A549 (cell line): ENCODE measurements around the gene CAMK2N2. TPM values are rescaled to one million over a fixed set of nuclear protein-coding genes. Genes with fewer than 3 reads are reported as not detected.

Experiments used
- ATAC-seq, 2 experiments: fragments of 200-7000 bp in 1 of 2; fragments of >200 bp in 1 of 2; cut with Nextera tagmentation in 1 of 2; cut with Tn5 transposase in 1 of 2; 3 replicates each; pipeline versions ENCODE4 v1.8.0 to v1.9.1; 2018 to 2020; ENCODE audit warnings: mild to moderate bottlenecking in 1 of 2, moderate library complexity in 1 of 2
- CTCF ChIA-PET: fragments of 300-600 bp; sonication (Branson Sonifier 250); formaldehyde crosslinking; extraction: SDS; loops from one replicate; lab custom pipeline; 2021; ENCODE audit warnings: antibody characterized with exemption, inconsistent platforms; lab: Yijun Ruan, JAX
- POLR2A ChIA-PET: fragments of 350-600 bp; formaldehyde crosslinking; extraction: SDS; loops from one replicate; lab custom pipeline; 2021; ENCODE audit warnings: antibody characterized with exemption, inconsistent platforms; lab: Yijun Ruan, JAX
- DNase-seq, 2 experiments: peaks; one replicate each; pipeline versions ENCODE4 v3.0.0 to v3.0.0-alpha.2; 2011 to 2016; ENCODE audit warnings: low read depth in 1 of 2, low spot score in 1 of 2
- FAIRE-seq: peaks from 2 replicates; lab custom pipeline; 2011; peaks lifted over from hg19 to GRCh38; lab: Jason Lieb, UNC
- H3K27ac ChIP-seq, 2 experiments: fragments of >200 bp; sonication (Bioruptor Twin); formaldehyde crosslinking; 3 replicates each; pipeline ENCODE4 v1.5.1; 2016 to 2017
- H3K4me1 ChIP-seq: fragments of >200 bp; sonication (Bioruptor Twin); formaldehyde crosslinking; 3 replicates; pipeline ENCODE4 v1.6.1; 2016
- H3K4me2 ChIP-seq: fragments of >200 bp; sonication (Bioruptor Twin); formaldehyde crosslinking; 3 replicates; pipeline ENCODE4 v1.6.1; 2016
- H3K4me3 ChIP-seq: fragments of >200 bp; sonication (Bioruptor Twin); formaldehyde crosslinking; 3 replicates; pipeline ENCODE4 v1.5.1; 2016
- H3K9me3 ChIP-seq: fragments of >200 bp; sonication (Bioruptor Twin); formaldehyde crosslinking; 3 replicates; pipeline ENCODE4 v1.6.1; 2016
- BHLHE40 ChIP-seq: IDR thresholded peaks from 2 replicates; pipeline ENCODE4 v1.6.1; 2012; ENCODE audit warnings: low read depth, low read length, inconsistent platforms
- CBX2 ChIP-seq: fragments of 200-600 bp; sonication (generic); IDR thresholded peaks from 2 replicates; pipeline ENCODE4 v1.6.1; 2016; ENCODE audit warnings: low read depth, mild to moderate bottlenecking, borderline replicate concordance
- CBX8 ChIP-seq: fragments of 200-600 bp; sonication (generic); IDR thresholded peaks from 2 replicates; pipeline ENCODE4 v1.6.1; 2016
- CEBPB ChIP-seq, 2 experiments: fragments of >200 bp in 1 of 2; sonication (Bioruptor Twin) in 1 of 2; formaldehyde crosslinking in 1 of 2; IDR thresholded peaks; 2 replicates each; pipeline ENCODE4 v1.6.1; 2012 to 2016
- CHD2 ChIP-seq: fragments of 150-350 bp; IDR thresholded peaks from 2 replicates; pipeline ENCODE4 v1.6.1; 2014; ENCODE audit warnings: low read length; ENCODE audit not compliant: partially characterized antibody
- ESRRA ChIP-seq: fragments of 150-350 bp; IDR thresholded peaks from 2 replicates; pipeline ENCODE4 v1.6.1; 2014; ENCODE audit warnings: mild to moderate bottlenecking, low read length, borderline replicate concordance
- FOSL2 ChIP-seq, 2 experiments: fragments of 450-650 bp in 1 of 2; fragments of >200 bp in 1 of 2; sonication (Bioruptor Twin) in 1 of 2; formaldehyde crosslinking; IDR thresholded peaks; 2 replicates each; pipeline versions ENCODE4 v1.5.0 to v1.6.1; 2016 to 2020; ENCODE audit warnings: mild to moderate bottlenecking in 1 of 2, moderate library complexity in 1 of 2
- GATA3 ChIP-seq: IDR thresholded peaks from 2 replicates; pipeline ENCODE4 v1.6.1; 2012; ENCODE audit warnings: borderline replicate concordance
- HEYL ChIP-seq: fragments of 250-450 bp; sonication (Bioruptor Pico); IDR thresholded peaks from 2 replicates; pipeline ENCODE4 v1.8.0; 2021; ENCODE audit warnings: mild to moderate bottlenecking, moderate library complexity
- HOXB13 ChIP-seq: fragments of 250-450 bp; sonication (Bioruptor Pico); IDR thresholded peaks from 2 replicates; pipeline ENCODE4 v1.5.0; 2020; ENCODE audit warnings: low read depth, mild to moderate bottlenecking, moderate library complexity
- HOXB5 ChIP-seq: fragments of 250-450 bp; sonication (Bioruptor Pico); IDR thresholded peaks from 2 replicates; pipeline ENCODE4 v1.5.0; 2020; ENCODE audit warnings: mild to moderate bottlenecking, moderate library complexity
- MAFK ChIP-seq: fragments of 450-650 bp; IDR thresholded peaks from 2 replicates; pipeline ENCODE4 v1.6.1; 2014; ENCODE audit not compliant: partially characterized antibody
- MYC ChIP-seq: IDR thresholded peaks from 2 replicates; pipeline ENCODE4 v1.6.1; 2012; ENCODE audit warnings: mild to moderate bottlenecking, inconsistent platforms, low read length, improper control_type of control experiment, borderline replicate concordance
- NR3C1 ChIP-seq: fragments of >200 bp; sonication (Bioruptor Twin); formaldehyde crosslinking; IDR thresholded peaks from 3 replicates; pipeline ENCODE4 v1.6.1; 2017
- PBX3 ChIP-seq: IDR thresholded peaks from 2 replicates; pipeline ENCODE4 v1.6.1; 2012
- POLR2AphosphoS2 ChIP-seq: conservative IDR thresholded peaks from 2 replicates; pipeline ENCODE4 v1.6.1; 2012; ENCODE audit warnings: low read length, improper control_type of control experiment, inconsistent platforms
- RAD21 ChIP-seq, 2 experiments: fragments of >200 bp in 1 of 2; sonication (Bioruptor Twin) in 1 of 2; formaldehyde crosslinking in 1 of 2; IDR thresholded peaks in 1 of 2; conservative IDR thresholded peaks in 1 of 2; 2 replicates in 1 of 2; 3 replicates in 1 of 2; pipeline ENCODE4 v1.6.1; 2012 to 2018; ENCODE audit warnings: inconsistent platforms in 1 of 2
- RARB ChIP-seq: fragments of 250-450 bp; sonication (Bioruptor Pico); IDR thresholded peaks from 2 replicates; pipeline ENCODE4 v1.8.0; 2021; ENCODE audit warnings: mild to moderate bottlenecking, moderate library complexity
- TP53 ChIP-seq: fragments of 250-450 bp; sonication (Bioruptor Pico); IDR thresholded peaks from 2 replicates; pipeline ENCODE4 v1.5.0; 2021; ENCODE audit warnings: mild to moderate bottlenecking, moderate library complexity
- ZC3H11A ChIP-seq: fragments of 450-650 bp; IDR thresholded peaks from 2 replicates; pipeline ENCODE4 v1.6.1; 2014; ENCODE audit warnings: antibody characterized with exemption, mild to moderate bottlenecking
- ZSCAN20 ChIP-seq: fragments of 250-450 bp; sonication (Bioruptor Pico); IDR thresholded peaks from 2 replicates; pipeline ENCODE4 v1.8.0; 2022; ENCODE audit warnings: mild to moderate bottlenecking, moderate library complexity
- WGBS: methylation state at CpG from one replicate; pipeline ENCODE4 v1.1.6; 2017; ENCODE audit errors: missing lambda C conversion rate; 5-methylcytosine and 5-hydroxymethylcytosine counted together
- polyA plus RNA-seq, 4 experiments: library from polyadenylated mRNA; depleted of rRNA in 3 of 4; stranded (reverse); fragments of >200 nt; fragmentation: RNase III in 1 of 4; extraction: RNeasy Plus Mini Kit Qiagen cat#74134 plus additional on column Dnase treatment in 1 of 4; gene quantifications; 2 replicates in 3 of 4; 3 replicates in 1 of 4; pipeline ENCODE4 v1.2.3, GENCODE V29; 2011 to 2017
- TF ChIP-seq, protein P1 (sequence below): IDR thresholded peaks from 2 replicates; pipeline ENCODE4 v1.6.1; 2012; ENCODE audit warnings: low read depth, borderline replicate concordance

CAMK2N2 gene
- polyA plus RNA-seq, 2 of the 4 experiments (the other 2 are of a cell fraction) = 0.05 to 0.71 TPM

GRCh38 chr3:184237807-184238206, 23.5 kb downstream of the CAMK2N2 start:
- H3K9me3 ChIP-seq = no peaks in the 10 kb centered on the region
- H3K27ac ChIP-seq = no peak overlapping the region
- no peak for FAIRE-seq
- H3K4me3 ChIP-seq = no peak overlapping the region
- no peak overlapping the region for H3K4me2 ChIP-seq
- POLR2A ChIA-PET = no interaction called here
- no peak for TF ChIP-seq MAFK
- TF ChIP-seq, all 56 proteins: peak for 0
- no peak for ATAC-seq
- 81% methylated on average over 1 of the region's 1 CpG for WGBS
- peaks cover 7% of the 10 kb centered on the region; the same call in 2 of the 3 replicates for H3K4me1 ChIP-seq
- CTCF ChIA-PET = interaction anchor here (0.7 to 5.3 kb wide), 3 partner anchors 9 to 51 kb away, joined by 3 to 44 read pairs (median 19); partner anchors contain the start of genes EEF1AKMT4 and VWA5B2
- no peak for DNase-seq

DNA sequence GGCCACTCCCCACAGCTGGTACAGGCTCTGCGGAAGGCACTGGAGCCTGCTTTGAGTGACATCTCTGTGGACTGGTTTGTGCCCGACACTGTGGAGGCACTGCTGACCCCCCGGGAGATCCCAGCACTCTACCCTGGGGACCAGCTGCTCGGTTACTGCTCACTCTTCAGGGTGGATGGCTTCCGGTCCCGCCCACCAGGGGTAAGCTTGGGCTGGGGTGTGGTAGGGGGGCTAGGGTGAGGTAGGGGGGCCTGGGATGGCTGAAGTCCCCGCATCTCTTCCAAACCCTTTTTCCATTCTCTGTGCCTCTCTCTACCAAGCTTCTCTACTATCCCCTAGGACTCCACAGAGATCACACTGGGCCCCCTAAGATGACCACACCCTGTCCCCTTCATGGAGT, 24.1 kb downstream of the CAMK2N2 start:
- no peak for DNase-seq
- Histone ChIP-seq H3K4me3 (no peak overlapping the region), H3K4me1 (peaks cover 7% of the 10 kb centered on the region; the same call in 2 of the 3 replicates), H3K27ac (no peak overlapping the region), H3K4me2 (no peak overlapping the region), H3K9me3 (no peaks in the 10 kb centered on the region)
- TF ChIP-seq MAFK = no peak
- TF ChIP-seq CHD2 = no peak
- no peak for TF ChIP-seq CBX2
- no peak for TF ChIP-seq ZSCAN20
- TF ChIP-seq ESRRA = no peak
- TF ChIP-seq MYC = no peak
- no peak for TF ChIP-seq RAD21 (conservative IDR thresholded peaks at IDR 0.05 in 1 of 2, IDR thresholded peaks at IDR 0.05 in 1 of 2)
- TF ChIP-seq BHLHE40 = no peak
- TF ChIP-seq HOXB5 (CRISPR knock-in tag) = no peak
- TF ChIP-seq FOSL2 (IDR thresholded peaks at IDR 0.05) = no peak
- no peak for TF ChIP-seq FOSL2 (CRISPR knock-in tag; IDR thresholded peaks at IDR 0.05)
- TF ChIP-seq PBX3 = no peak
- ChIA-PET POLR2A (no interaction called here), CTCF (interaction anchor here (0.7 to 5.3 kb wide), 4 partner anchors 9 to 341 kb away, joined by 3 to 44 read pairs (median 12); partner anchors contain the start of genes EEF1AKMT4 and VWA5B2)
- WGBS = 75% methylated on average over 1 of the region's 7 CpGs
- no peak for FAIRE-seq
- no peak for ATAC-seq

DNA sequence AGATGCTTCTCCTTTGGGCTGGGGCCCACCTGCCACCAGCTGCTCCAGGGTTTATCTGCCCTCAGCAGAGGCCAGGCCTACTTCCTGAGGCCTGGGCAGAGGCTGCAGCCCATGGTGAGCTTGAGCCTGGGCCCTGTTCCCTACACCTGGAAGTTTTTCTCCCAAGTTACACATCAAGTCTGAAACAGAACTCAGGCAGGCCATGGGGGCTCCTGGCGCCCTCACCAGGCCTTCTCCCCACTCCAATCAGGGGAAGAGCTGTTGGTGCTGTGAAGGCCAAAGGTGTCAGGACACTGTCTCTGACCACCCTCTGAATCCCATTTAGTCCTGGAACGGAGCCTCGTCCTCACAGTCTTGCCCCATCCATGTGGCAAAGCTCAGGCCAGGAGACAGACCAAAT, 24.7 kb downstream of the CAMK2N2 start:
- POLR2A ChIA-PET = no interaction called here
- TF ChIP-seq GATA3 (no peak), ZSCAN20 (no peak), HOXB13 (no peak), CEBPB (IDR thresholded peaks at IDR 0.05) (no peak), HEYL (CRISPR knock-in tag) (no peak), TP53 (CRISPR knock-in tag) (no peak)
- TF ChIP-seq, protein P1, sequence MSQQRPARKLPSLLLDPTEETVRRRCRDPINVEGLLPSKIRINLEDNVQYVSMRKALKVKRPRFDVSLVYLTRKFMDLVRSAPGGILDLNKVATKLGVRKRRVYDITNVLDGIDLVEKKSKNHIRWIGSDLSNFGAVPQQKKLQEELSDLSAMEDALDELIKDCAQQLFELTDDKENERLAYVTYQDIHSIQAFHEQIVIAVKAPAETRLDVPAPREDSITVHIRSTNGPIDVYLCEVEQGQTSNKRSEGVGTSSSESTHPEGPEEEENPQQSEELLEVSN = no peak
- ATAC-seq (no peak), DNase-seq (no peak), FAIRE-seq (no peak)
- Histone ChIP-seq H3K4me2 (no peak overlapping the region), H3K4me3 (no peak overlapping the region), H3K4me1 (peaks cover 7% of the 10 kb centered on the region; the same call in 2 of the 3 replicates), H3K27ac (no peak overlapping the region), H3K9me3 (no peaks in the 10 kb centered on the region)
- WGBS = 65% methylated on average over 3 of the region's 3 CpGs
- CTCF ChIA-PET = interaction anchor here (0.8 to 5.3 kb wide), 4 partner anchors 8 to 341 kb away, joined by 3 to 44 read pairs (median 12); partner anchors contain the start of genes EEF1AKMT4 and VWA5B2

DNA sequence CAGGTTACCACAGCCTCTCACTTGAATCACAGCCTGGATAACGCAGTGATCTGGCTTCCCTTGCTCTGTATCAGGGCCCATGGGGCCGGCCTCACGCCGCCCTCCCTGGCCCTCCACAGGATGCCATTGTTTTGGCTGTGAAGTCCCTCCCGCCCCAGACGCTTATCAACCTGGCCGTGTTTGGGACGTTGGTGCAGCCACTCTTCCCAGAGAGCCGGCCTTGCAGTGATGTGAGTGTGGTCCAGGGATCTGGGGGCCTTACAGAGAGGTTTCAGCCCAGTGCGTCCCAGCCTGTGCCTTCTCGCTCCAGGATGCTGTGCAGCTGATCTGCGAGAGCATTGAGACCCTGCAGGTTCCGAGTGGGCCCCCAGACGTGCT, 25.3 kb downstream of the CAMK2N2 start:
- DNase-seq (no peak), ATAC-seq (no peak), FAIRE-seq (no peak)
- TF ChIP-seq POLR2AphosphoS2 (no peak), RARB (CRISPR knock-in tag) (no peak), ZC3H11A (no peak), CBX8 (no peak), CEBPB (IDR thresholded peaks at IDR 0.05) (no peak), PBX3 (no peak), NR3C1 (no peak), TP53 (CRISPR knock-in tag) (no peak)
- TF ChIP-seq, protein P1 = no peak
- WGBS = no CpG with 5 or more reads among the region's 14 CpGs
- Histone ChIP-seq H3K4me1 (peaks cover 7% of the 10 kb centered on the region; the same call in 2 of the 3 replicates), H3K27ac (no peak overlapping the region), H3K4me2 (no peak overlapping the region), H3K4me3 (no peak overlapping the region), H3K9me3 (no peaks in the 10 kb centered on the region)
- POLR2A ChIA-PET = no interaction called here
- CTCF ChIA-PET = interaction anchor here (0.8 to 5.3 kb wide), 3 partner anchors 8 to 53 kb away, joined by 3 to 44 read pairs (median 19); partner anchors contain the start of genes EEF1AKMT4 and VWA5B2
